GM10266 (cell line): ENCODE measurements around the gene MTRFR.
A peak's percentile ranks its signal among the peaks of the same experiment; 100 is the strongest.

Source experiments
- DNase-seq: peaks from one replicate; pipeline ENCODE4 v3.0.0; 2012; ENCODE audit errors: extremely low spot score
- CTCF ChIP-seq: IDR thresholded peaks from 2 replicates; pipeline ENCODE4 v1.5.1; 2012; ENCODE audit warnings: mild to moderate bottlenecking, low read depth; ENCODE audit not compliant: control insufficient read depth, insufficient read depth; ENCODE audit errors: missing control alignments

The MTRFR gene

GRCh38 chr12:123227581-123228258 is 5.5 kb upstream of the MTRFR start:
- TF ChIP-seq CTCF: no peak
- DNase-seq: no peak

- no peak for DNase-seq
- no peak for TF ChIP-seq CTCF
These were observed 4.2 kb upstream of the MTRFR start for GRCh38 chr12:123229051-123229450.

GRCh38 chr12:123231931-123232330 is 1.3 kb upstream of the MTRFR start:
- DNase-seq: no peak
- no peak for TF ChIP-seq CTCF

GRCh38 chr12:123232472-123232806 is 797 bp upstream of the MTRFR start:
- no peak for DNase-seq
- TF ChIP-seq CTCF: no peak

- TF ChIP-seq CTCF: no peak
- DNase-seq: no peak
These were observed 471 bp downstream of the MTRFR start for GRCh38 chr12:123233505-123234308.

- DNase-seq: peak; percentile 51
- peak; percentile 69 for TF ChIP-seq CTCF
These were observed 4.6 kb downstream of the MTRFR start for GRCh38 chr12:123237646-123238329.

GRCh38 chr12:123238330-123238682 is 5.1 kb downstream of the MTRFR start:
- no peak for TF ChIP-seq CTCF
- no peak for DNase-seq
